Duodenal mucosa (tissue), 2 donors: Measurements from ENCODE around the gene SSTR5.
"Not testable (repeated sequence)": the region's sequence is repeated elsewhere in the genome, so short reads cannot be mapped to it uniquely, and the experiment has no call there.

ENCODE experiments used
- H3K27ac ChIP-seq: one replicate; pipeline ENCODE4 v1.7.0; 2013; ENCODE audit warnings: low read depth, low read length
- H3K27me3 ChIP-seq, 2 donors: one replicate each; pipeline ENCODE4 v1.7.0; 2013; ENCODE audit warnings: low read length in 2 of 2, control low read depth in 1 of 2; ENCODE audit not compliant: insufficient read depth in 2 of 2, control insufficient read depth in 1 of 2
- H3K36me3 ChIP-seq, 2 donors: one replicate each; pipeline ENCODE4 v1.7.0; 2013; ENCODE audit warnings: low read length in 2 of 2, control low read depth in 1 of 2; ENCODE audit not compliant: insufficient read depth in 2 of 2, control insufficient read depth in 1 of 2
- H3K4me1 ChIP-seq, 2 donors: one replicate each; pipeline ENCODE4 v1.7.0; 2013; ENCODE audit warnings: low read length in 2 of 2, control low read depth in 1 of 2; ENCODE audit not compliant: insufficient read depth in 2 of 2, control insufficient read depth in 1 of 2
- H3K4me3 ChIP-seq, 2 donors: one replicate each; pipeline ENCODE4 v1.7.0; 2013; ENCODE audit warnings: low read length in 2 of 2, low read depth in 1 of 2
- H3K9ac ChIP-seq, 2 donors: one replicate each; pipeline ENCODE4 v1.7.0; 2013; ENCODE audit warnings: low read length in 2 of 2, low read depth in 1 of 2
- H3K9me3 ChIP-seq, 2 donors: one replicate each; pipeline ENCODE4 v1.7.0; 2013; ENCODE audit warnings: low read length in 2 of 2, control low read depth in 1 of 2; ENCODE audit not compliant: control insufficient read depth in 1 of 2

SSTR5 gene

DNA sequence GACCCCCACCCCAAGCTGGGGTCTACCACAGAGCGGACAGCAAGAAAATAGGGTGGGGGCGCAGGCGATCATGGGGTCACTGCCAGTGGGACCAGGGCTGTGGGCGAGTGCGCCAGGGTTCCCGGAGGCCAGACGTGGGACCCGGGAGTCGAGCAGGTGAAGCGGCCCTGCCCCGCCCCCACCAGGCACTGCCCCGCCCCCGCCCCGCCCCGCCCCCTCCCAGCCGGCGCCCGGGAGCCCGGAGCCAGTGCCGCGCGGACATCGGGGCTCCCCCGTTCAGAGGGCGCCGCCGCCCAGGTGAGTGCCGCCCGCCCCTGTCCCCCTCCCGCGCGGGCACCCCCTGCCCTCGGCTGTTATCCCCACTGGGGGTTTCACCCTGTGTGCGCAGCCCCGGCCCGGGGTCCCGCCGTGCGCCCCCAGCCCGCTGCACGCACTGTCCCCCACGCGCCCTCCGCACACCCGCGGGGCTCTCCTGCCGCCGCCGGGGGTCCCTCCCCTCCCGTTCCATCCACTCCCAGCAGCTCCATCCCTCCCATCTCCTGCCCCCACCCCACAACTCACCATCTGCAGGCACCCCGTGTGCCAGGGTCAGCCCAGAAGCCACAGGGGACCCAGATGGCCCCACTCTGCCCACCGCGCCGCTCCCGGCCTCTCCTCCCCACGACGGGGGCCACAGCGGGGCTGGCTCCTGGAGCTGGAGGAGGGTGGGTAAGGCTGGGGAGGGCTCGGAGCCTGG, at the start of gene SSTR5:
TSS of gene SSTR5 (plus strand) at position 222 of the 736 bp plus-strand sequence. CDS start 6,122 bp downstream, outside the sequence.
- no peaks in the 10 kb centered on the region for H3K4me1 ChIP-seq
- H3K27me3 ChIP-seq, result peaks cover 30 to 47% of the 10 kb centered on the region in 2 donors

GRCh38 chr16:1024138-1024537, 48.4 kb upstream of the SSTR5 start:
- H3K36me3 ChIP-seq, result no peaks in the 10 kb centered on the region
- no peak overlapping the region for H3K9ac ChIP-seq
- no peak overlapping the region for H3K27ac ChIP-seq
- H3K9me3 ChIP-seq, result no peaks in the 10 kb centered on the region
- peaks cover 4 to 9% of the 10 kb centered on the region in 2 donors for H3K27me3 ChIP-seq
- H3K4me1 ChIP-seq, result no peaks in the 10 kb centered on the region
- no peak overlapping the region for H3K4me3 ChIP-seq

More for the DNA sequence above, at the start of gene SSTR5:
- Histone ChIP-seq H3K9ac (no peak within 1 kb of the TSS), H3K36me3 (no peaks in the 10 kb centered on the region), H3K4me3 (no peak within 1 kb of the TSS), H3K9me3 (no peaks in the 10 kb centered on the region), H3K27ac (no peak within 1 kb of the TSS)

GRCh38 chr16:1025183-1025809, 47.3 kb upstream of the SSTR5 start:
- H3K36me3 ChIP-seq, H3K4me3 ChIP-seq, H3K27me3 ChIP-seq, H3K4me1 ChIP-seq, H3K27ac ChIP-seq, H3K9ac ChIP-seq, H3K9me3 ChIP-seq: not testable (repeated sequence)

GRCh38 chr16:1026057-1026783, 46.3 kb upstream of the SSTR5 start:
- H3K4me3 ChIP-seq, result no peak overlapping the region
- no peak overlapping the region for H3K9ac ChIP-seq
- no peak overlapping the region for H3K27ac ChIP-seq
- H3K4me1 ChIP-seq, result no peaks in the 10 kb centered on the region
- peaks cover 0 to 3% of the 10 kb centered on the region in 2 donors for H3K27me3 ChIP-seq
- no peaks in the 10 kb centered on the region for H3K36me3 ChIP-seq
- no peaks in the 10 kb centered on the region for H3K9me3 ChIP-seq

DNA sequence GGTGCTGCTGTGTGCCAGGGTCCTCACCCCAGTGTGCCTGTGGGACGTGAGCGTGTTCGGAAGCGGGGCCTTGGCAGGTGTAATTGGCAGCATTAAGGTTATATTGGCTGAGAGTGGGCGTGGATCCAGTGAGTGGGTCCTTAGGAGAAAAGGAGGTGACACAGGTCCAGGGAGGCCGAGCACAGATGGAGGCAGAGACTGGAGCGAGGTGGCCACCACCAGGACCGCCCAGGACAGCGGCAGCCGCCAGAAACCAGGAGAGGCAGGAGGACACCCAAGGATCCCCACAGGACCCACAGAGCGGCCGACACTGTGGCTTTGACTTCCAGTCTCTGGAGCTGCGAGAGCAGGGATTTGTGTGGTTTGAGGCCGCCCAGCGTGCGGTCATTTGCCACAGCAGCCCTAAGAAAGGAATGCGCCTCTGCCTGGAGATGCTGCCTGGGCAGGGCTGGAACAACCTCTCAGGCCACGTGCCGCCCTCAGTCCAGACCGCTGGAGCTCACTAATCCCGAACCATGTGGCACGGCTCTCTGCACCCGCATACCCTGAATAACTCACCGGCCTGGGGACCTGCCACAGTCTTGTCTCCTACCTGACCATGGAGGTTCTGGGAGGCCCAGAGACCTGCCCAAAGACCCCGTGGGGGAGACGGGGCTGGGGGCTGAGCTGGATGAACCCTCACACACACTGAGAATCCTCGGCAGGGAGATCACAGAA, 45.6 kb upstream of the SSTR5 start:
- no peak overlapping the region for H3K27ac ChIP-seq
- H3K9ac ChIP-seq, result no peak overlapping the region
- H3K4me1 ChIP-seq, result no peaks in the 10 kb centered on the region

GRCh38 chr16:1027501-1027815, 45.1 kb upstream of the SSTR5 start:
- peaks cover 0 to 3% of the 10 kb centered on the region in 2 donors for H3K27me3 ChIP-seq
- no peaks in the 10 kb centered on the region for H3K9me3 ChIP-seq
- H3K4me3 ChIP-seq, result no peak overlapping the region
- no peaks in the 10 kb centered on the region for H3K4me1 ChIP-seq
- H3K36me3 ChIP-seq, result no peaks in the 10 kb centered on the region
- no peak overlapping the region for H3K9ac ChIP-seq
- no peak overlapping the region for H3K27ac ChIP-seq

More for the DNA sequence above, 45.6 kb upstream of the SSTR5 start:
- Histone ChIP-seq H3K4me3 (no peak overlapping the region), H3K36me3 (no peaks in the 10 kb centered on the region), H3K27me3 (peaks cover 0 to 3% of the 10 kb centered on the region in 2 donors), H3K9me3 (no peaks in the 10 kb centered on the region)

DNA sequence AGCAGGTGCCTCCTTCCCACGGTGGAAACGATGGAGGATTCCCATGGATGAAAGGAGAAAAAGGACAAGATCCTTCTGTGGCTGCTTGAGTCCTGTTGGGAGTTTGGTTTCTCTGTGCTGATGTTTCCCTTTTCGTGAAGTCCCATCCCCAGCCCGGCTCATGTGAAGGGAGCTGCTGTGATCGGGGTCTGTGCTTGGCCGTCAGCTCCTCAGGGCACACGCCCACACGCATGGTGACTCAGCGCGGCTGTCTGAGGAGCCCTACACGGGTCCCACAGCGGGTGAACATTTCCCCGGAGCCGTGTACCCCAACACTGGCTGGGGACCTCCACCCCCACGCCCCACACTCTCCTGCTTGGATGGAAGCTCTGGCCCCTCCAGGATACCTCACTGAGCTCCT, 44.5 kb upstream of the SSTR5 start:
- Histone ChIP-seq H3K4me3 (no peak overlapping the region), H3K4me1 (no peaks in the 10 kb centered on the region), H3K9ac (no peak overlapping the region), H3K27ac (no peak overlapping the region), H3K36me3 (no peaks in the 10 kb centered on the region), H3K27me3 (peaks cover 0 to 3% of the 10 kb centered on the region in 2 donors), H3K9me3 (no peaks in the 10 kb centered on the region)

DNA sequence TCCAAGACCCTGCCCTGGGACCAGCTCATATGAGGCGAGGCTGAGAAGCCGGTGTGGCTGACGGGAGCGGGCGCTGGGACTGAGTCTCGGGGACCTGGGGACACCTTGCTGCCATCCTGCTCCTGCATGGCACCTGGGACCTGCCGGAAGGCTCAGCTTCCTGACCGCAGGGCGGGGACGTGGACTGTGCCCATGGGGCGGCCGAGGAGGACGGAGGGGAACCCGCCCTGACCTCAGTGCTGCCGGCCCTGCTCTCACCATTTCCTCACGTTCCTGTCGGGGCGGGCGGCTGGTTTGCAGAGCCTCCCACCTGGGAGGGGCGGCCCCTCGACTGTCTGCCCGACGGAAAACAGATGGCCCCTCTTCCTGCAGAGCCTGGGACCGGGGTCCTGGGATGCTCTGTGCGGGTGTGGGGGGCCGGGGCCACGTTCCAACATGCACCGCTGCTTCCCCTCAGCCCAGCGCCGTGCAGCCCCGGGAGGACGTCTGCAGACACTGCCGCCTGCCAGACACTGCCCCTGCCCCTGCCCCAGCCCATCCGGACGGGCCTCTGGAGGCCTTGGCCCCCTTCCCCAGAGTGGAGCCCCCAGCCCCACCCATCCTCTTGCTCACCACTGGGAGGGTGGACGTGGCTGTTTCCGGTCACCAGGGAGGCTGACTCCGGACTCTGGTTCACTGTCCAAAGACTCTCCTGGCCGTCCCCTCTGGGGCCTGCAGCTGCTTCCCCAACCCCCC, 43.9 kb upstream of the SSTR5 start:
- H3K4me1 ChIP-seq, result no peaks in the 10 kb centered on the region
- H3K9me3 ChIP-seq, result no peaks in the 10 kb centered on the region
- no peaks in the 10 kb centered on the region for H3K36me3 ChIP-seq
- peaks cover 0 to 3% of the 10 kb centered on the region in 2 donors for H3K27me3 ChIP-seq
- no peak overlapping the region for H3K27ac ChIP-seq
- H3K9ac ChIP-seq, result no peak overlapping the region
- H3K4me3 ChIP-seq, result no peak overlapping the region

DNA sequence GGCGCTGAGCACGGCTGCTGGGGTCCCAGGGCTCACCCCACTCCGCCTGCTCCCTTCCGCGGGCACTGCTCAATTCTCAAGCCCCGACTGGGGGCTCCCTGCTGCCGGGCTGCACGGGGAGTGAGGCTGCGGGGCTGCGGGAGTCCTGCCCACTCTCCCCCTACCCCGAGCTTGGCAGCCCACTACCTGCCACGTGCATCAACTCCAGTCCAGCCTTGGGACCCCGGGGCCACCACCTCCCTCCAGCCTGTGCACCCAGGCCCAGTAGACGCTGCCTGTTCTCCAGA, 43.3 kb upstream of the SSTR5 start:
- no peaks in the 10 kb centered on the region for H3K4me1 ChIP-seq

More for the DNA sequence above, 43.3 kb upstream of the SSTR5 start:
- Histone ChIP-seq H3K9ac (no peak overlapping the region), H3K27me3 (peaks cover 0 to 3% of the 10 kb centered on the region in 2 donors), H3K9me3 (no peaks in the 10 kb centered on the region), H3K27ac (no peak overlapping the region), H3K36me3 (no peaks in the 10 kb centered on the region), H3K4me3 (no peak overlapping the region)
